ENCODE results near the gene CLDND2.

CLDND2 gene

GRCh38 chr19:51327066-51328001 lies 41.5 kb downstream of the CLDND2 start:
- DNase-seq, result no peak

DNA sequence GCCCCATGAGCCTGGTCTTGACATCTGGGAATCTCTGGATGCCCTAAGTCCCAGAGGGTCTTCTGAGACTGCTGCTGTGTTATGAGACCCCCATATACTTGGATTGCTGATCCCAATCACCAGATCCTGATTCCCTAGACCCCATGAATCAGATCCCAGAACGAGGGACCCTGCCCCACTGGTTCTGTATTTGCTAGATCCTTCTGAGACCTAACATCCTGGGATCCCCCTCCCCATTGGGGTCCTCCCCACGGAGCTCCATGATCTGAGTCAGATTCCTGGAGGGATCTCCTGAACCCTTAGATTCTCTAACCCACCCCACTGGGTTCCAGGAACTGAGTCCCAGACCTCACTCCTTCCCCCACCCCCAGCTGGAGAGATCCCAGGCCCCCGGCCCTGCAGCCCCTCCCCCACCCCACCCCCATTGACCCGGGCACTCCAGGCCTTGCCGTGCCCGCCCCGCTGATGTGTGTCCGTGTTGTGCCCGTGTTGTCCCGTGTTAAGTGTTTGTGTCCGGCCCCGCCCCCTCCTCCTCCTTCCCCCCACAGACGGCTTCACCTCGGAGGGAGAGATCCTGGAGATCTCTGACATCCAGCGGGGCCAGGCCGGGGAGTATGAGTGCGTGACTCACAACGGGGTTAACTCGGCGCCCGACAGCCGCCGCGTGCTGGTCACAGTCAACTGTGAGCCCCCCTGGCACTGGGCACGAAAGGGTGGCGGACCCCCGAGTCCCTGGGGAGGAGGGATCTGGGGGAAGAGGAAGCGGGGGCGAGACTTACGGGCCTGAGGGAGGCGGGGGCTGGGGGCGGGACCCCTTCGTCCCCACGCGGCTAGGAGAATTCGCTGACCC lies 42.4 kb downstream of the CLDND2 start:
- no peak for DNase-seq

DNA sequence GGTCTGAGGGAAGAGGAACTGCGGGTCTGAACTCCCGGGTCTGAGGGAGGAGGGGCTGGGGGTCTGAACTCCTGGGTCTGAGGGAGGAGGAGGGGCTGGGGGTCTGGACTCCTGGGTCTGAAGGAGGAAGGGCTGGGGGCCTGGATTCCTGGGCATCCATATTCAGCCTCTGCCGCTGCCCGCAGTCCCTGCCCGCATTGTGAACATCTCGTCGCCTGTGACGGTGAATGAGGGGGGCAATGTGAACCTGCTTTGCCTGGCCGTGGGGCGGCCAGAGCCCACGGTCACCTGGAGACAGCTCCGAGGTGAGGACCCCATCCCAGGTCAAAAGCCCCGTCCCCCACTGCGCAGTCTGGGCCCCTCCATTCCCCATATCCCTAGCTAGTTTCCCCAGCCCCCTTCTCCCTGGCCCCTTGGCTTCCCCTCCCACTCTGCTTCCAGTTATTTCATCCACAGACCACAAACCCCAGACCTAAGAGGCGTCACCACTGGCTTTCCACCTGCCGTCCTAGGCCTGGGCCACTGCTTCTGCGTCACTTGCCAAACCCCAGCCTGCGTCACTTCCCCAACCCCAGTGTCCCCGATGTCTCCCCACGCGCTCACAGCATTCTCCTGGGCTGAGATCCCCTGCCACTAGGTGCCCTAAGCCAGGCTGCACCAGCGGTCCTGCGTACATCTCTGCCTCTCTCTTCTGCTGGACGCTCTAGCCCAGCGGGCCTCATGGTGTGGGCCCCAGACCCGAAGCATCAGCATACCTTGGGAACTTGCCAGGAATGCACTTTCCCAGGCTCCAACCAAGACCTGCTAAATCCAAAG lies 43.4 kb downstream of the CLDND2 start:
- no peak for DNase-seq

- DNase-seq, result no peak
These were observed 44.7 kb downstream of the CLDND2 start for GRCh38 chr19:51324167-51324481.

- no peak for DNase-seq
These were observed 45.2 kb downstream of the CLDND2 start for GRCh38 chr19:51323481-51324166.

- DNase-seq, result no peak
These were observed 47.0 kb downstream of the CLDND2 start for GRCh38 chr19:51321799-51322198.

GRCh38 chr19:51320280-51320657 lies 48.5 kb downstream of the CLDND2 start:
- no peak for DNase-seq

DNA sequence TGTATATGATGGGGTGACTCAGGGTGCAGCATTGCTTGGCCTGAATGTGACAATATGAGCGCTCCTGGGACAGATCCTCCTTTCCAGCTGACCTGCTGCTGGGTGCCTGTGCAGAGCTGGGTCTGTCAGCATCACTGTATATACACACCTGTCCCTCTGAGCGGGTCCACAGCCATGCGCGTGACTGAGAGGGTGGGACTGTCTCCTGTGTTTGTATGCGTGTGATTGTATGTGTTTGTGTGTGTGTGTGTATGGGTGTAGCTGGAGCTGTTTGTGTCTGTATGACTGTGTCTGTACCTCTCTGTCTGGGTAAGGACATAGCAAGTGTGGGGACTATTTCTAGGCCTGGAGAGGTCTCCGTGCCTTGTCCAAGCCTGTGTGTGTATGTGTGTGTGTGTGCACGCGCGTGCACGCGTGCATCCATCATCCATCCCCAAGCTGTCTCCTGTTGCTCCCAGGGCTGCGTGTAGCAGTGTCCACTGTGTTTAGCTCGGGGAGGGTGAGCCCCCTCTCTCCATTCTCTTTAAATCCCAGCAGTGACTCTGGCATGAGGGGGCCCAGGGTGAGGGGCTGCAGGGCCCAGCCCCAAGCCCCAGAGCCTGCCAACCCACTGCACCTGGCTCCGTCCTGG lies 49.0 kb downstream of the CLDND2 start:
- DNase-seq, result no peak

- no peak for DNase-seq
These were observed 49.8 kb downstream of the CLDND2 start for GRCh38 chr19:51318687-51319648.

DNA sequence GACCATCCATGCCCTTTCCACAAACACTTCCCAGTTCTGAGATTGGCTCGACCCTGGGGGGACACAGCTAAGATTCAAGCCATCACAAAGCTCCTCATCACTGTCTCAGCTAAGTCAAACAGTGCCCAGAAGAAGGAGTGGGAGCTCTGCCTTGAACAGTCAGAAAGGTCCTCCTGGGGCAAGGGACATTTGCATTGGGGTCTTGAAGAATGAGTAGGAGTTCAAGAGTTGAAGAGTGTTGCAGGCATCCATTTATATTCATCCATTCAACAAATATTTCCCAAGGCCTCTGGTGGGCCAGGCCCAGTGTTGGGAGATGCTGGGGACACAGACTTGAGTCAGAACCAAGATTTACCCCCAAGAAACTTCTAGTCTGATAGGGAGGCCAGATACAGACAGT lies 50.8 kb downstream of the CLDND2 start:
- DNase-seq, result no peak

DNA sequence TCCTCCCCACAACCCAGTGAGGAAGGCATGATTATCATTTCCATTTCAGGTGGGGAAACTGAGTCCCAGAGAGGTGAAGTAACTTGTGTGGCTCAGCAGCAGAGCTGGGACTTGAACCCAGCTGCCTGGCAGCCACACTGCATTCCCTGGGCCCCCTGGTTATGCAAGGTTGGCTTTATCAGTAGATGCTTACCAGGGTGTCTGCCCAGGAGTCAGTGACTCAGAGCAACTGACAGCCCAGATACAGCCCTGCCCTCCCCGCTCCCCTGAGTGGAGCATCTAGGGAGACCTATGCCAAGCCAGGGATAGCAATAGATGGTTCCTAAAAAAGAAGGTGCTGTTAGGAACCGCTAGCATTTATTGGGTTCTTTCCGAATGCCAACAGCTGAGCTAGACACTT lies 51.4 kb downstream of the CLDND2 start:
- DNase-seq, result no peak

Measured in NCI-H345 (cell line).